HFFc6 (cell line): ENCODE data around the gene MFAP2. TPM values are rescaled to one million over a fixed set of nuclear protein-coding genes. Genes with fewer than 3 reads are reported as not detected.

Source experiments
- DNase-seq: peaks from one replicate; pipeline ENCODE4 v3.0.0-alpha.2; 2018
- H3K27ac Mint-ChIP-seq: 2 replicates; pipeline ENCODE4 v1.8.0; 2020; ENCODE audit warnings: mild to moderate bottlenecking, mixed read lengths
- H3K27me3 Mint-ChIP-seq: 2 replicates; pipeline ENCODE4 v1.8.0; 2021; ENCODE audit warnings: mild to moderate bottlenecking, moderate library complexity, mixed read lengths; ENCODE audit not compliant: insufficient read depth
- H3K36me3 Mint-ChIP-seq: 2 replicates; pipeline ENCODE4 v1.8.0; 2021; ENCODE audit warnings: low read depth, mixed read lengths
- H3K4me1 Mint-ChIP-seq: 2 replicates; pipeline ENCODE4 v1.8.0; 2020; ENCODE audit warnings: low read depth, mixed read lengths
- H3K4me3 Mint-ChIP-seq: 2 replicates; pipeline ENCODE4 v1.8.0; 2020; ENCODE audit warnings: mild to moderate bottlenecking, moderate library complexity, mixed read lengths
- H3K9me3 Mint-ChIP-seq: 2 replicates; pipeline ENCODE4 v1.8.0; 2020; ENCODE audit warnings: mild to moderate bottlenecking, mixed read lengths
- total RNA-seq, 6 experiments: library from RNA; stranded (reverse); fragmentation: NEBNext Ultra II Directional; extraction: Animal tissue kit (Norgen Biotek cat#: 25700); gene quantifications; 2 replicates in 1 of 6; 3 replicates in 5 of 6; pipeline ENCODE4 v1.2.3, GENCODE V29; 2021
- TF ChIP-seq, protein P1 (sequence below): fragments of 200-600 bp; sonication (generic); IDR thresholded peaks from 2 replicates; pipeline ENCODE4 v1.5.0; 2021; ENCODE audit warnings: antibody characterized with exemption, mild to moderate bottlenecking

MFAP2 gene
- total RNA-seq, 6 experiments from 2014 or later, result 33.7 to 53.4 (median 47.5) TPM

DNA sequence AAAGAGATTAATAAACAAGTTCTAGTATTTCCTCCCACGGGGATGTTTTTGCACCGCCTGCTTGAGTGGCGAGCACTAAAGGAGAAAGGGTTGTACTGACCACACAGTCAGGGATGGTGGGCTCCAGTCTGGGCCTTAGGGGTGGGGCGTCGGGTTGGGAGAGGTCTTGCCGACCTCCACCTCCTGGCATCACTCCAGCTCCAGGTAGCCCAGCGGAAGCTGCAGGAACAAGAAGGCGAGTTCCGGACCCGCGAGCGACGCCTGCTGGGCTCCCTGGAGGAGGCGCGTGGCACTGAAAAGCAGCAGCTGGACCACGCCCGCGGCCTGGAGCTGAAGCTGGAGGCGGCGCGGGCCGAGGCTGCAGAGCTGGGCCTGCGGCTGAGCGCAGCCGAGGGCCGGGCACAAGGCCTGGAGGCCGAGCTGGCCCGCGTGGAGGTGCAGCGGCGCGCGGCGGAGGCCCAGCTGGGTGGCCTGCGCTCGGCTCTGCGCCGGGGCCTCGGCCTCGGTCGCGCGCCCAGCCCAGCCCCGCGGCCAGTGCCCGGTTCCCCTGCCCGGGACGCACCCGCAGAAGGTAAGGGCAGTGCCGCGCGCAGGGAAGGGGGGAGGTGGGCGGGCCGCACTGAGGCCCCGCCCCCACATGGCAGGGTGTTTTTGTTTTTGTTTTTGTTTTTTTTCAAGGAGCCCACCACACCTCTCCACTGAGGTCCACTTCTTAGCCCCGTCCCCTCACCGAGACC lies 19.7 kb downstream of the MFAP2 start:
- H3K36me3 Mint-ChIP-seq, result no peaks in the 10 kb centered on the region
- peak overlapping the region; percentile 79 for H3K4me3 Mint-ChIP-seq
- H3K27ac Mint-ChIP-seq, result peak overlapping the region; percentile 58
- peak; percentile 79 for DNase-seq
- H3K9me3 Mint-ChIP-seq, result no peaks in the 10 kb centered on the region
- H3K27me3 Mint-ChIP-seq, result peaks cover 2% of the 10 kb centered on the region; the same call in 1 of the 2 replicates
- peaks cover 14% of the 10 kb centered on the region for H3K4me1 Mint-ChIP-seq
- TF ChIP-seq, protein P1, sequence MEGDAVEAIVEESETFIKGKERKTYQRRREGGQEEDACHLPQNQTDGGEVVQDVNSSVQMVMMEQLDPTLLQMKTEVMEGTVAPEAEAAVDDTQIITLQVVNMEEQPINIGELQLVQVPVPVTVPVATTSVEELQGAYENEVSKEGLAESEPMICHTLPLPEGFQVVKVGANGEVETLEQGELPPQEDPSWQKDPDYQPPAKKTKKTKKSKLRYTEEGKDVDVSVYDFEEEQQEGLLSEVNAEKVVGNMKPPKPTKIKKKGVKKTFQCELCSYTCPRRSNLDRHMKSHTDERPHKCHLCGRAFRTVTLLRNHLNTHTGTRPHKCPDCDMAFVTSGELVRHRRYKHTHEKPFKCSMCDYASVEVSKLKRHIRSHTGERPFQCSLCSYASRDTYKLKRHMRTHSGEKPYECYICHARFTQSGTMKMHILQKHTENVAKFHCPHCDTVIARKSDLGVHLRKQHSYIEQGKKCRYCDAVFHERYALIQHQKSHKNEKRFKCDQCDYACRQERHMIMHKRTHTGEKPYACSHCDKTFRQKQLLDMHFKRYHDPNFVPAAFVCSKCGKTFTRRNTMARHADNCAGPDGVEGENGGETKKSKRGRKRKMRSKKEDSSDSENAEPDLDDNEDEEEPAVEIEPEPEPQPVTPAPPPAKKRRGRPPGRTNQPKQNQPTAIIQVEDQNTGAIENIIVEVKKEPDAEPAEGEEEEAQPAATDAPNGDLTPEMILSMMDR, result peak; percentile 86

DNA sequence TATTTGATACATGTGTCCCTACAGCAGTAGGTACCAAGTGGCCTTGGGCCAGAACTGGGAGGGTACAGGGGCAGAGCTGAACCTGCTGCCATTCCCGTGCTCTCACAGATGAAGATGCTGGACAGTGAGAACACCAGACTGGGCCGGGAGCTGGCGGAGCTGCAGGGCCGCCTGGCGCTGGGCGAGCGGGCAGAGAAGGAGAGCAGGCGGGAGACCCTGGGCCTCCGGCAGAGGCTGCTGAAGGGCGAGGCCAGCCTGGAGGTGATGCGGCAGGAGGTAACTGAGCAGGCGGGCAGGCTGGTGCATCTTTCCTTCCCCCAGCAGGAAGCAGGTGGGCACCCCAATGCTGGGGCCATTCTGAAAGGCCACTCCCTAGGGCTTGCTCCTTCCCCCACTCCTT lies 21.9 kb downstream of the MFAP2 start:
- no peak overlapping the region for H3K27ac Mint-ChIP-seq
- H3K9me3 Mint-ChIP-seq, result no peaks in the 10 kb centered on the region
- no peaks in the 10 kb centered on the region for H3K27me3 Mint-ChIP-seq
- H3K4me3 Mint-ChIP-seq, result no peak overlapping the region
- H3K36me3 Mint-ChIP-seq, result no peaks in the 10 kb centered on the region
- TF ChIP-seq, protein P1, result no peak
- peaks cover 14% of the 10 kb centered on the region for H3K4me1 Mint-ChIP-seq
- no peak for DNase-seq

GRCh38 chr1:16957731-16958130 lies 22.7 kb downstream of the MFAP2 start:
- Mint-ChIP-seq H3K27me3 (peaks cover under 1% of the 10 kb centered on the region; the same call in 1 of the 2 replicates), H3K4me3 (no peak overlapping the region), H3K27ac (no peak overlapping the region), H3K4me1 (peaks cover 16% of the 10 kb centered on the region), H3K9me3 (no peaks in the 10 kb centered on the region), H3K36me3 (no peaks in the 10 kb centered on the region)
- no peak for DNase-seq
- TF ChIP-seq, protein P1, result no peak

- H3K27ac Mint-ChIP-seq, result no peak overlapping the region; the same call in 1 of the 2 replicates
- H3K4me3 Mint-ChIP-seq, result no peak overlapping the region
- peaks cover 2% of the 10 kb centered on the region; the same call in 1 of the 2 replicates for H3K27me3 Mint-ChIP-seq
- no peak for DNase-seq
- no peaks in the 10 kb centered on the region for H3K36me3 Mint-ChIP-seq
- no peaks in the 10 kb centered on the region for H3K9me3 Mint-ChIP-seq
- TF ChIP-seq, protein P1, result no peak
- H3K4me1 Mint-ChIP-seq, result peaks cover 18% of the 10 kb centered on the region
Measured at GRCh38 chr1:16956775-16957174, 23.6 kb downstream of the MFAP2 start.

GRCh38 chr1:16955186-16955585 lies 25.2 kb downstream of the MFAP2 start:
- Mint-ChIP-seq H3K4me3 (no peak overlapping the region), H3K27me3 (peaks cover 2% of the 10 kb centered on the region; the same call in 1 of the 2 replicates), H3K36me3 (no peaks in the 10 kb centered on the region), H3K9me3 (no peaks in the 10 kb centered on the region), H3K27ac (no peak overlapping the region), H3K4me1 (peaks cover 12% of the 10 kb centered on the region)
- TF ChIP-seq, protein P1, result no peak
- no peak for DNase-seq
